Measurements from ENCODE around the gene MYRIP.
"Not testable (repeated sequence)": the region's sequence is repeated elsewhere in the genome, so short reads cannot be mapped to it uniquely, and the experiment has no call there.

Gene MYRIP

DNA sequence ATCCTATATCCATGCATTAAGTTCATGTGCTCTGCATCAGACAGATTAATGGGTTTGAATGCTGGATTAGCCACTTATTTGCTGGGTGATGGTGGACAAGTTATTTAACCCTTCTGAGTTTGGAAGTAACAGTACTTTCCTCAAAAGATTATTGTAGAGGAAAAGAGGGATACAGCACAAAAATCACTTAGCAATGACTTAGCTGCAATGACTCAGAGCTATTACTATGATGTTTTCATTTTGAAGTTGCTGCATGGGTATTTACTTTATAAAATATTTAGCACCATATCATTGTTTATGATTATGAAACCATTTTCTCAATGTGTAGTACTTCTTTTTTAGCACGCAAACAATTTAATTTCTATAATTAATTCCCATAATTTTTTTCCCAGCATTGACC, 248.4 kb downstream of the MYRIP start:
- no peak for DNase-seq (ENCODE audit: extremely low read depth, low read depth)
- TF ChIP-seq, protein P1, sequence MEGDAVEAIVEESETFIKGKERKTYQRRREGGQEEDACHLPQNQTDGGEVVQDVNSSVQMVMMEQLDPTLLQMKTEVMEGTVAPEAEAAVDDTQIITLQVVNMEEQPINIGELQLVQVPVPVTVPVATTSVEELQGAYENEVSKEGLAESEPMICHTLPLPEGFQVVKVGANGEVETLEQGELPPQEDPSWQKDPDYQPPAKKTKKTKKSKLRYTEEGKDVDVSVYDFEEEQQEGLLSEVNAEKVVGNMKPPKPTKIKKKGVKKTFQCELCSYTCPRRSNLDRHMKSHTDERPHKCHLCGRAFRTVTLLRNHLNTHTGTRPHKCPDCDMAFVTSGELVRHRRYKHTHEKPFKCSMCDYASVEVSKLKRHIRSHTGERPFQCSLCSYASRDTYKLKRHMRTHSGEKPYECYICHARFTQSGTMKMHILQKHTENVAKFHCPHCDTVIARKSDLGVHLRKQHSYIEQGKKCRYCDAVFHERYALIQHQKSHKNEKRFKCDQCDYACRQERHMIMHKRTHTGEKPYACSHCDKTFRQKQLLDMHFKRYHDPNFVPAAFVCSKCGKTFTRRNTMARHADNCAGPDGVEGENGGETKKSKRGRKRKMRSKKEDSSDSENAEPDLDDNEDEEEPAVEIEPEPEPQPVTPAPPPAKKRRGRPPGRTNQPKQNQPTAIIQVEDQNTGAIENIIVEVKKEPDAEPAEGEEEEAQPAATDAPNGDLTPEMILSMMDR (IDR thresholded peaks at IDR 0.05; ENCODE audit: low read depth, low read length), result no peak

DNA sequence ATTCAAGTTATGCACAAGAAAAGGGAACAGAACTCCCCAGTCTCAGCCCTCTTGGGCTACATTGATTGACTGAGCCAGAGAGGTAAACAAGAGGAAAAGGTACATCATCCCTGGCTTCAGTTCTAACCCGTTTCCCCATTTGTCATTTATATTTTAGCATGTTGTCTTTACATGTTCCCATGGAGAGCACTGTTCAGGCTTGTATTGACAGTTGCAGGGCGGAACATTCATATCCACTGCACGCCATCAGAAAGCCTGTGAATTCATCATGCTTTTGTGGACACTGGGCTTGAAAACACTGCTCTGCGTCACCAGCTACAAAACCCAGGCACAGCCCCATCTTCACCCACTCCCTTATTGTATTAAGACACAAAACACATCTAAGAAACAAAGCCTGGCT, 259.2 kb downstream of the MYRIP start:
- TF ChIP-seq, protein P1 (IDR thresholded peaks at IDR 0.05; ENCODE audit: low read depth, low read length), result no peak
- DNase-seq (ENCODE audit: extremely low read depth, low read depth), result no peak

- no peak for DNase-seq (ENCODE audit: extremely low read depth, low read depth)
These were observed 261.4 kb downstream of the MYRIP start for GRCh38 chr3:40070816-40071215.

GRCh38 chr3:40071683-40072238, 262.4 kb downstream of the MYRIP start:
- DNase-seq (ENCODE audit: extremely low read depth, low read depth), result no peak
- TF ChIP-seq, protein P1 (IDR thresholded peaks at IDR 0.05; ENCODE audit: low read depth, low read length), result no peak

More at GRCh38 chr3:40070816-40071215, 261.4 kb downstream of the MYRIP start:
- TF ChIP-seq, protein P1 (IDR thresholded peaks at IDR 0.05; ENCODE audit: low read depth, low read length), result no peak

- no peak for DNase-seq (ENCODE audit: extremely low read depth, low read depth)
- TF ChIP-seq, protein P1 (IDR thresholded peaks at IDR 0.05; ENCODE audit: low read depth, low read length), result no peak
These were observed 264.1 kb downstream of the MYRIP start for GRCh38 chr3:40073310-40074007.

DNA sequence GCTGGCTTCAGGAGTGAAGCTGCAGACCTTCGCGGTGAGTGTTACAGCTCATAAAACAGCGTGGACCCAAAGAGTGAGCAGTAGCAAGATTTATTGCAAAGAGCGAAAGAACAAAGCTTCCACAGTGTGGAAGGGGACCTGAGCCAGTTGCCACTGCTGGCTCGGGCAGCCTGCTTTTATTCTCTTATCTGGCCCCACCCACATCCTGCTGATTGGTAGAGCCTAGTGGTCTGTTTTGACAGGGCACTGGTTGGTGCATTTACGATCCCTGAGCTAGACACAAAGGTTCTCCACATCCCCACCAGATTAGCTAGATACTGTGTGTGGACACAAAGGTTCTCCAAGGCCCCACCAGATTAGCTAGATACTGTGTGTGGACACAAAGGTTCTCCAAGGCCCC, 267.7 kb downstream of the MYRIP start:
- DNase-seq (ENCODE audit: extremely low read depth, low read depth), result not testable (repeated sequence)

- not testable (repeated sequence) for DNase-seq (ENCODE audit: extremely low read depth, low read depth)
These were observed 268.6 kb downstream of the MYRIP start for GRCh38 chr3:40077828-40078492.

GRCh38 chr3:40078590-40078989, 269.2 kb downstream of the MYRIP start:
- no peak for DNase-seq (ENCODE audit: extremely low read depth, low read depth)
- TF ChIP-seq, protein P1 (IDR thresholded peaks at IDR 0.05; ENCODE audit: low read depth, low read length), result no peak
